GM21825 (cell line): ENCODE results near the gene GSTM3.
"Not testable (repeated sequence)": the region's sequence is repeated elsewhere in the genome, so short reads cannot be mapped to it uniquely, and the experiment has no call there.

Experiments
- ATAC-seq: cut with Tn5 transposase; IDR thresholded peaks from one replicate; pipeline ENCODE4 v1.9.1; 2021; ENCODE audit warnings: mild to moderate bottlenecking, moderate library complexity; ENCODE audit not compliant: unreplicated experiment

GSTM3 gene

GRCh38 chr1:109732390-109732881 lies 8.4 kb downstream of the GSTM3 start:
- ATAC-seq, result no peak

GRCh38 chr1:109730666-109731065 lies 10.2 kb downstream of the GSTM3 start:
- ATAC-seq, result no peak

- no peak for ATAC-seq
Measured at GRCh38 chr1:109728870-109729269, 12.0 kb downstream of the GSTM3 start.

- no peak for ATAC-seq
Measured at GRCh38 chr1:109726728-109727373, 14.0 kb downstream of the GSTM3 start.

- no peak for ATAC-seq
Measured at GRCh38 chr1:109726007-109726406, 14.8 kb downstream of the GSTM3 start.

- no peak for ATAC-seq
Measured at GRCh38 chr1:109725510-109725909, 15.3 kb downstream of the GSTM3 start.

GRCh38 chr1:109724933-109725332 lies 15.9 kb downstream of the GSTM3 start:
- ATAC-seq, result no peak

GRCh38 chr1:109722908-109723691 lies 17.7 kb downstream of the GSTM3 start:
- no peak for ATAC-seq

- no peak for ATAC-seq
Measured at GRCh38 chr1:109721971-109722370, 18.9 kb downstream of the GSTM3 start.

GRCh38 chr1:109721042-109721441 lies 19.8 kb downstream of the GSTM3 start:
- no peak for ATAC-seq

- ATAC-seq, result no peak
Measured at GRCh38 chr1:109719337-109719837, 21.5 kb downstream of the GSTM3 start.

- no peak for ATAC-seq
Measured at GRCh38 chr1:109718495-109718894, 22.3 kb downstream of the GSTM3 start.

- ATAC-seq, result no peak
Measured at GRCh38 chr1:109717729-109718128, 23.1 kb downstream of the GSTM3 start.

- no peak for ATAC-seq
Measured at GRCh38 chr1:109716570-109717090, 24.2 kb downstream of the GSTM3 start.

- ATAC-seq, result no peak
Measured at GRCh38 chr1:109716121-109716520, 24.7 kb downstream of the GSTM3 start.

- ATAC-seq, result no peak
Measured at GRCh38 chr1:109714661-109715372, 26.0 kb downstream of the GSTM3 start.

GRCh38 chr1:109713636-109714035 lies 27.2 kb downstream of the GSTM3 start:
- no peak for ATAC-seq

- ATAC-seq, result no peak
Measured at GRCh38 chr1:109712321-109712864, 28.4 kb downstream of the GSTM3 start.

- not testable (repeated sequence) for ATAC-seq
Measured at GRCh38 chr1:109711593-109712320, 29.1 kb downstream of the GSTM3 start, which contains the start of gene GSTM5. TSS of gene GSTM5 (plus strand) at chr1:109712251. CDS start at chr1:109712313, 62 bp downstream.

- ATAC-seq, result not testable (repeated sequence)
Measured at GRCh38 chr1:109709822-109710221, 31.0 kb downstream of the GSTM3 start.
